Measurements from ENCODE around the gene CEP128.
A peak's percentile ranks its signal among the peaks of the same experiment; 100 is the strongest.

Gene CEP128

DNA sequence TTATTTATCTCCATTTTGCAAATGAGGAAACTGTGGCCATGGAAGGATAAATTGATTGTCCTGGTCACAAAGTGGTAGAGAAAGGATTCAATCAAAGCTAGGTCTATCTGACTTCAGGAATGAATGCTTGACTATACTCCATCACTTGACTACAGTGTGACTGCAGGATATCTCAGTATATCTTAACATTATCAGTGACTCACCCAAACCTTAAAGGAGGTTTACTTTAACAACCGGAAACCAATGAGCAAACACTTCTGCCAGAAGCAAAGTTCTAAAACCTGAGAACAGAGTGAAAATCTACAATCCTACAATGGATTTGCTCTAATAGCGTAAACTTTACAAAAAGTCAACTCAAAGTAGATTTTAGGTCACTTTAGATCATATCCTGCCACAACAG, 277.0 kb downstream of the CEP128 start:
- no peak for DNase-seq (ENCODE audit: low read depth)

DNA sequence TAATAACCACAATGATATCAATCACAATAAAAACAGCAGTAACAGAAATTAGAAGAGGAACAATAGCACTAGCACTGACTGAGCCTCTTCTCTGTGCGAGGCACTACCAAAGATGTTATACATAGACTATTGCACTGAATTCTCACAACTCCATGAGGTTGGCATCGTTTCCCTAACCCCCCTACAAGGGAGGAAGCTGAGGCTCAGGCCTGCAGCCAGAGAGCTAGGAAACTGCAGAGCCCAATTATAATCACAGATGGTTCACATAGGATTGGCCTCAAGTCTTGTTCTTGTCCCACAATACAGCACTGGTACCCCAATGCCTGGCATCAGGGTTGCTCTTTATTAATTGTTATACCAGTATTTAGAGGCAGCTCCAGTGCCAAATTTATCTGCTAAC, 278.0 kb downstream of the CEP128 start:
- no peak for DNase-seq (ENCODE audit: low read depth)

DNA sequence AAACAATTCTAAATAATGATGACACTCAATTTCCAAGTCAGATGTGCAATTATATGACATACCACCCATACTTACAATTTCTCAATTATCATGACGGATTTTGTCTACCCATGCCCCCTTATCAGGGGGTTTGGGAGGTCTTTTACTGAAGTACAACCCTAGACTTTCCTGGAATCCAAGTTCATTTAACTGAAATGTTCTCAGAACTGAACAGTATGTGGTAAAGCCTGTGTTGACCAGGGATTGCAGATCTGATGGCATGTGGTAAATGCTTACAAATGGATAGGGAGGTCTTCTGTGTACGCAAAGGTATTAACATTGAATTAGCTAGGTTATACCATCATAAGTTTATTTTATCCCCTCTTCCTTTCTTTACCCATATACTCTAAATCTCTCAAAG, 281.8 kb downstream of the CEP128 start:
- no peak for DNase-seq (ENCODE audit: low read depth)

DNA sequence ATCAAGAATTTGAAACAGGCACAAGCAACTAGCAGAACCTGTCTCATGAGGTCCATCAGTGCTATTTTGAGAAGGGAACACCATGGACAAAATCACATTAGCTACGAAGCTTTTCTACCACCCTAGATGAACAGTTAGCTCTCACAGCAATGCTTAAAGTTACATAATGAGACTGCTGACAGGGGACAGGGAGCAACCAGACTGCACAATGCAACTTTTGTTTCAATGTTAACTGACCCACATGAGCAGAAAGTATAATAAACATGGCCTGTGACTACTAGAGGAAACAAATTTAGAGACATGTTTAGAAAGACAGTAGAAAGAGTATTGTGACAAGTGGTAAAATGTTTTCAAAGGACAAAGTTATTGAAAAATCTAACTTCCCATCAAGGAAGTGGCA, 282.8 kb downstream of the CEP128 start:
- DNase-seq (ENCODE audit: low read depth): no peak

DNA sequence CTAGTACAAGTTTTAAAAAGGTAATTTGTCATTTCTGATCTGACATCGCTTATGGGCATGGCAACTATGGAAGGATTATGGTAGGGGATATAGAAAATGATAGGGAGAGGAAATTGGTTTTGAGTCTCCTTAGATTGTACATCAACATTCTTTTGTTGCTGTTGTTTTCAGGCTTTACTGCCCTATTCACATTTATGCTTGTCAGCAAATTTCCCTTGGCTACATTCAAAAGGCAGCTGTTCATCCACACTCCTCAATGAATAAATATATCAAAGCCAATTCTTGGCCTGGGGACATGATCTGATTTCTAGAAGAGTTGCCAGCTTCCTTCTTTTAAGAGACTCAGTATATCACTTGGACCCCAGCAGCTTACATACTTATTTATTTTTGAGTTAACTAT, 283.4 kb downstream of the CEP128 start:
- no peak for DNase-seq (ENCODE audit: low read depth)

DNA sequence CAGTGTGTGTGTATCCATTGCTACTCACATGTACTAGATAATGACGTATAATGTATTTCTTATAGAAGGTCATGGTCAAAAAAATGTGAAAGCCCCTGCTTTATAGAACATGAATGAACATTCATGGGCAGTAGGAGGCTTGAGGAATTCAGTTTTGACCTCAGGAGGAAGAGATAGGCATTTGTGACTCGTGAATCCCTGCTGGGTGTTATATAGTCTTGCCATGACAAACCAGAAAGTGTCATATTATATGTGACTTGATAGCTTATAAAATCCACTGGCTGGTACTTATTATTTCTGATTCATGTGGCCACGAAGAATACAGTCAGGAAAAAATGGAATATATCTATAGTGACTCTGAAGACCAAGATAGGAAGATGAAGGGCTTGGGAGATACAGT, 287.6 kb downstream of the CEP128 start:
- DNase-seq (ENCODE audit: low read depth): no peak

DNA sequence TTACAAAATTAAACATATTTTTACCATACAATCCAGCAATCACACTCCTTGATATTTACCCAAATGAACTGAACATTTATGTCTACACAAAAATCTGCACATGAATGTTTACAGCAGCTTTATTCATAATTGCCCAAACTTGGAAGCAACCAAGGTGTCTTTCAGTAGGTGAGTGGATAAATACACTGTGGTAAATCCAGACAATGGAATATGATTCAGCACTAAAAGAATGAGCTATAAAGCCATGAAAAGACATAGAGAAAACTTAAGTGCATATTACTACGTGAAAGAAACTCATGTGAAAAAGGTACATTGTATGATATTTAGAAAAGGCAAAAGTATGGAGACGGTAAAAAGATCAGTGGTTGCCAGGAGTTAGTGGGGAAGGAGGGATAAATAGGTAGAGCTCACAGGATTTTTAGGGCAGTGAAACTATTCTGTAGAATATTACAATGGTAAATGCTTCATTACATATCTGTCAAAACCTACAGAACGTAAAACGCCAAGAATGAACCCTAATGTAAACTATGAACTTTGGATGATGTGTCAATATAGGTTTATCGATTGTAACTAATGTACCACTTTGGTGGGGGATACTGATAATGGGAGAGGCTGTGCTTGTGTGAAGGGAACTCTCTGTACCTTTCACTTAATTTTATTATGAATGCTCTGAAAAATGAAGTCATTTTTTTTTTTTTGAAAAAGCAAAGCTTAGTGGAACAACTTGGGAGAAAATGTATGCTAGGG, 295.7 kb downstream of the CEP128 start:
- DNase-seq (ENCODE audit: low read depth): no peak

DNA sequence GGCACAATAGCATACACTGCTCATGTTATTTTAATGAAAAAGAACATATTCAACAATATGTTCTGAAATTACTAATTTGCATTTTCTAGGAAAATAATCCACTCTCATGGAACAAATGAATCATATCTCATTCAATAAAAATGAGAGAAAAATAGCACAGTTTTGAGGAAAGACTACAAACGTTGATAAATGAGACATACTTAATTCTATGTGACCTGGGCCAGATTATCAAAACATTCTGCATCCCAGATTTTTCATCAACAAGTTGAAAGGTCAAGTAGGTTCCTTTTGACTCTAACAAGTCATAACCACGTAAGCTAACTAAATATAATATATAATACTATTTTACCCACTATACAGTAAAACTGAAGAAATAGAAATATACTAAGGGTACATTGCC, 296.7 kb downstream of the CEP128 start:
- DNase-seq (ENCODE audit: low read depth): no peak

DNA sequence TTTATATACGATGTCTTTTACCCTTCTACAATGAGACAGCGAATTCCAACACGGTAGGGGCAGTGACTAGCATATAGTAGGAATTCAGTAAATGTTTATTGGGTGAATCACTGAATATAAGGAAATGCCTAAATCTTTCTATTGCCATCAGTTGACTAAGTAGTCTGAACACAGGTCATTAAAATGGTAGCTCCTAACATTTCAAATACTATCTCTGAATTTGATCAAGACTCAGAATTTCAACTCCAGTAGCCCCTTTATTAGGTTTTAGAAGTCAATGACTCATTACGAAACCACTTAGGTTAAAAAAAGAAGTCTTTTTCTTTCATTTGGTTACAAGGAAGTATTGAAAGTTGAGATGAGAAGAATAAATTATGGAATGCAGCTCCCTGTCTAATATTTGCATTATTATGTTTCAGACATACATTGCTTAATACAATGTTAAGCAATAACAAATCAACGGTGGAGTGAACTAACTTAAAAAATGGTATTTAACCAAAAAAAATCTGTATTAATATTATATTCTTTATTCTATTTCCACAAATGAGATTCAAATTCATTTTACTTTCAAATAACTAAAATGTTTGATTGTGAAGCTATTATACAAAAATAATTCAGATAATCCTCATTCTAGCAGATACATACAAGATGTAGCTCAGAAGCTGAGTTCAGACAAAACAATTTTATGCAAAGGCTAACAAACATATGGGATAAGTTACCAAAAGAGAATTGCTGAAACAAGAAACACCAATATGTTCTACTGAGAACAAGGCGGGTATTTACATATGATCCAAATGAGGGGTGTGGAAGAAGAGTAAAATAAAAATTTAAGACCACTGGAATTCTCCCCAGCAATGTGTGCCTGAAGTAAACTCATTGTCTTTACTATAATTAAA, 302.7 kb downstream of the CEP128 start:
- DNase-seq (ENCODE audit: low read depth): no peak

DNA sequence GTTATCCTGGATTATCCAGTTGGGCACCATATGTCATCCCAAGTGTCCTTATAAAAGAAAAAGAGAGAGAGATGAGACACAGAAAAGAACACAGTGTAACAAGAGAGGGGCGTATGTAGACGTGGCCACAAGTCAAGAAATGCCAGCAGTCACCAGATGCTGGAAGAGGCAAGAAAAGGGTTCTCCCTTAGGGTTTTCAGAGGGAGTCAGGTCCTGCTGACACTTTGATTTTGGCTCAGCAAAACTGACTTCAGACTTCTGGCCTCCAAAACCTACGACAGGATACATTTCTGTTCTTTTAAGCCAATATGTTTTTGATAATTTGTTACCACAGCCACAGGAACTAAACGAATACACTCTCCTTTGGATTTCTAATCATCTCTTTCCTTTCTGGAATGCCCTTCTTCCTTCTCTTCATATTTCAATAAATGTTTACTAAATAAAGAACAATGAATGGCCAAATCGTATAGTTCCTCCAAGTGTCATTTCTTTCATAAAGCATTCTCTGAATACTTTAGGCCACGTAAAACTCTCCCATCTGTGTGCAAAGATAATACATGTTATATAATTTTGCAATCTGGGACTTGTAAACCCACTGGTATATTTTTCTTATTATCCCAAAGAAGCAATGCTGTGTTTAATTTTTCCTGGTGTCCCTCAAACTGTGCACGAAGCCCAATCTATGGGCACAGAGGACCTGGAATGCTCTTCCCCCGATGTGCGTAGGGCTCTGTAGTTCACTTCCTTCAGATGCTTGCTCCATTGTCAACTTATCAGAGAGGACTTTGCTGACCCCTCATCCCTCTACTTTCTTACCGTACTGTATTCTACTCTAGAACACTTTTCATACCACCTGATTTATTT, 303.6 kb downstream of the CEP128 start:
- DNase-seq (ENCODE audit: low read depth): no peak

DNA sequence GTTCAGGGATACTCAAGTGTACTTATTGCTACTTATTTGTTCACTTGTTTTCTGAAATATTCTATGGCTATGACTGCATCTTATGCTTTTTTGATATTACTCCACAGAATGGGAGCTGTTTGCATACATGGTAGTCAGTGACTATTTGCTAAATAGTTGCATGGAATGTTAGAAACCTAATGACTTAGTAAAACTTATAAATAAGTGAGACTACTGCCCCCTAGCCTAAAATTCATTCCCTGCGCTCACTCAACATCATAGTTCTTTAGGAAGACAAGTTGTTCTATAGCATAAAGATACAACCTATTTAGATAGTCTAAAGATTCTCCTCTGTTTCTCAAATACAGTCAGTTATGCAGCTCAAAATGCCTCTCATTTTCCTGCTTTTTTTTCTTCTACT, 305.5 kb downstream of the CEP128 start:
- no peak for DNase-seq (ENCODE audit: low read depth)

DNA sequence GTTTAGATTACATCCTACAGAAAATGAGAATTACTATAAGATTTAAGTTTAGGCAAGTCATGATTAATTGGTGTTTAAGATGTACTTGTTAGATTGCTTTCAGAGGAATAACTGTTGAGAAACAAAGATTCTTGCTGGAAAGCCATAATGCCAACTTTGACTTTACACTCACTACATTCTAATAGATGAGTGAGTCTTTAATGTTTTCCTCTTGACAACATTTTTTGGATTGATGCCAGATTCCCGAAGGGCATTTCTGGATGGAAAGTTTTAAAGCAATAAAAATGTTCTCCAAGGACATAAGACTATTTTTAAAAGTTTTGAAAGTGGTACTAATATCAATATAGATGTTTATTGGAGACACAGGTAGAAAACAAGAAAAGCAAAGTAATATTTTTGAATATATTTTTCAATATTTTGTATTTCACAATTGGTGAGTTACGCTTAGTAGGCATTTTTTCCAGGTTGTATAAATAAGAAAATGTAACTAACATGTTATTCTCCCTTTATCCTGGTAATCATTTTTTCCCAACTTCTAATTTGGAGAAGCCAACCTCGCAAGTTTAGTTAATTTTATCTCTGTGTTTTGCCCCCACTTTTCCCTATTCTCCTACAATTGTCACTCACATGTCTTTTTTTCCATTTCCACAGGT, 307.3 kb downstream of the CEP128 start:
- no peak for DNase-seq (ENCODE audit: low read depth)

DNA sequence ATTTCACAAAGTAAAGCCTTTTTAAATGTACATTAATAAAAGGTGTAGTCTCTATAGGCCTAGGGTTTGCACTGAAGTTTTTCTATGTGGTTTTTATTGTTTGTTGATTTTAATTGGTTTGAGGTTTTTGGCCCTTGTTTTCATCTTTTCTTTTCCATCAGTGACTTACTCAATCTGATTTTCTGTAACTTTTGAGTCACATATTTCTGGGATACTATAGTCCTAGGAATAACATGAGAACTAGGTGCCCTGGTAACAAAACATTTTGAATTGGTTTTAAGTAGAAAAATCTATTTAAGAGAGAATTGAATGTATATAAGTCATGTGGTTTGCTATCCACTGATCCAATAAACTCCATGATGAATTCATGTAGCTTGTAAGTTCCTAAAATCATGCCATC, 311.9 kb downstream of the CEP128 start:
- no peak for DNase-seq (ENCODE audit: low read depth)

DNA sequence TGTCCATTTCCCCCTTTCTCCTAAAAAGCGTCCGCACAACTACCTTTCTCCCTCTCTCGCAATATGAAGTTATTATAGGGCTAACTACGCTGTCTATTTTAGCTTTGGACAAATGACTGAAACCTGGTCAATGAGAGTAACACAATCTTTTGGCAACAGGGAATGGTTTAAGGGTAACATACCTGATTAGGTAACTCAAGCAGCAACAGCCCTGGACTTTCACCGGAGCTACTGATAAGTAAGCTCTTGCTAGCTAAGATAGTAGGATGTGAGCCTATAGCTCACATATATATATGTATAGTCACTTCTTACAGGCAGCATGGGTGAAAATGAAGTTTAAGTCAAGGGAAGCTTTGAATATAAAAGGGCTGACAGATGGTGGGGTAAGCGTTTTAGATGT, 313.0 kb downstream of the CEP128 start:
- no peak for DNase-seq (ENCODE audit: low read depth)

DNA sequence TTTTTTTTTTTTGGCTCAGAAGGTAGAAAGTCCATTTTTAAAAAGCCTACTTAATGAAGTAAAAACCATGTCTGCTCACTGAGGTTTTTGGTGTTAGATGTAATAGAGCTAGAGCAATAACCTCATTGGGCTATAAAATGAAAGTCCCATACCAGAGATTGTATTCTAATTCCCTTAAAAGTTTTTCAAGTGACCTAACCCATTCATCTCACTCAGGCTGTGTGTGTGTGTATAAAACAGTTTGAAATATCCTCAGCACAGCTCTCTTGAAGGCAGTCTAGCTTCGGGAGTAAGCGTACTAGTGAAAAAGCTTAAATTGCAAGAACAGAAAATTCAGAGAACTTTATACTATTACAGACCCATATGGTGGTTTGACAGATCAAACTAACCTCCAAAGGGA, 313.8 kb downstream of the CEP128 start:
- no peak for DNase-seq (ENCODE audit: low read depth)

DNA sequence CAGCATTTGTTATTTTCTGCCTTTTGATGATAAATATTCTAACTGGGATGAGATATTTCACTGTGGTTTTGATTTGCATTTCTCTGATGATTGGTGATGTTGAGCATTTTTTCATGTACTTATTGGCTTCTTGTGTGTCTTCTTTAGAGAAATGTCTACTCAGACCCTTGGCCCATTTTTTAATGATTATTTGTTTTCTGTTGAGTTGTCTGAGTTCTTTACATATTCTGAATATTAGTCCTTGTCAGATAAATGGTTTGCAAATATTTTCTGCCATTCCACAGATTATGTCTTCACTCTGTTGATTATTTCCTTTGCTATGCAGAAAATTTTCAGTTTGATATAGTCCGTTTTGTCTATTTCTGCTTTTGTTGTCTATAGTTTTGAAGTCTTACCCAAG, 317.0 kb downstream of the CEP128 start:
- peak; percentile 59 for DNase-seq (ENCODE audit: low read depth)

DNA sequence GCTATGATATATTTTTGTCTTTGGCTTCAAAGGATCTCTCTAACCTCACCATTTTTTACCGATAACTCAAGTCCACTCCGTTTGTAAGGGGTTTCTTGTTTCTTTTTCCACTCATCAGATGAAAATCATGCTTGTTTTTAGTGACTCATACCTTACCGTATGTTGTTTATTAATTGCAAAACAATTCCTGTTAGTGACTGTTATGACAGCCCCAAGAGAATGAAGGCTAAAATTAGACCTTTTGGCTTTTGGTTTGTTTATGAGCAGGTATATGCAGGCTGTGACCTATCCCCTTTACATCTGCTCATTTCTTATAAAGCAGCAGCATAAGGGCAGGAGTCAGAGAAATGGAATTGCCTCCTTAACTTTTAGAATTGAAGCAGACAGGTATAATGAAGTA, 319.8 kb downstream of the CEP128 start:
- DNase-seq (ENCODE audit: low read depth): peak; percentile 55

DNA sequence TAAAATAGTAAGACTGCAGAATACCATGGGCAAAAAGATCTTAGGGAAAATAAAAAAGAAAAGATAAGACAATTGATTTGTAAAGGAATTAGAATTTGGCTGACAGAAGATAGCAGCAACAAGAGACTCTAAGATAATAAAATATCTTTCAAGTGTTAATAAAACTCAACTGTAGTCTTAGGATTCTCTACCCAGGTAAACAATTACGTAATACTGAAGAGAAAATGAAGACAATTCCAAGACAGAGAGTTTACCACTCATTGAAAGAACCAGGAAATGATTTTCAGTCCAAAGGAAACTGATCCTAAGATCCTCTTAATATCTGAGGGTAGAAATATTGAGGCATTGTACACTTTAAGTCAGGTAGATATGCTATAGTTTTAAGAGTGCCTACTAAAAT, 321.1 kb downstream of the CEP128 start:
- DNase-seq (ENCODE audit: low read depth): no peak

DNA sequence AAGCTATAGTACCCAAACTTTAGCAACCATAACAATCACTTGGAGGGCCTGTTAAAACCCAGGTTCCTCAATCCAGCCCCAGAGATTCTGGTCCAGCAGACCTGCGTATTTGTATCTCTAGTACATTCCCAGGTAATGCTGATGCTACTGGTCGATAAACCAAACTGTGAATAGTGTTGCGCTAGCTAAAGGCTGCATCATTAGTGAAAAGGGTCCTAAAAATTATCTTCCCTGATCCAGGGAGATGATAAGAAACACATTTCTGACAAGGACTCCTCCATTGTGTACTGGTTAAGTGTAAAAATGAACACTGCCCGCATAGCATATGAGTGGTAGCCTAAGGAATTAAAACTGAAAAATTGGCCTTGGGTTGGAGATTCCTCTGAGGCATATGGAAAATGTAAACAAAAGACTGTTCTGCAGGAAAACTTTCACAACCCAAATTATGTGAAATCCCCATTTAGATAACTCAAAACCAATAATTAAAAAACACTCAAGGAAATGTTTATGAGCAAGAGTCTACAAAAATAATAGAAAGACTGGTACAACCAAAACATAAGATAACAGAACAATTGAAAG, 322.7 kb downstream of the CEP128 start:
- DNase-seq (ENCODE audit: low read depth): no peak

DNA sequence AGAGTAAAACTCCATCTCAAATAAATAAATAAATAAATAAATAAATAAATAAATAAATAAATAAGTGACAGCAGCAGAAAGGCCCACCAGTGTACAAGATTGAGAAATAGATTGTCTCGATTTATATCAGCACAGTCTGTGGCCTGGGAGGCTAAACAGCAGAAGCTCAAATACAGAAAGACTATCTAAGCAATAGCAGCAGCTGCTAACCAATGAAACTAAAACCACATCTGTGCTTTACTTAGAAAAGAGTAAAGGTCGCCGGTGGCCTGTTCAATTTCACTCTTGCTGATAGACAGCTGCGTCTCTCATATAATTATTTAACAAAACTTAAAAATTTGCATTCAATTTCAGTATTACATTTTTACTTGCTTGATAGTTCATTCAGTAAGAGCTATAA, 325.7 kb downstream of the CEP128 start:
- no peak for DNase-seq (ENCODE audit: low read depth)

DNA sequence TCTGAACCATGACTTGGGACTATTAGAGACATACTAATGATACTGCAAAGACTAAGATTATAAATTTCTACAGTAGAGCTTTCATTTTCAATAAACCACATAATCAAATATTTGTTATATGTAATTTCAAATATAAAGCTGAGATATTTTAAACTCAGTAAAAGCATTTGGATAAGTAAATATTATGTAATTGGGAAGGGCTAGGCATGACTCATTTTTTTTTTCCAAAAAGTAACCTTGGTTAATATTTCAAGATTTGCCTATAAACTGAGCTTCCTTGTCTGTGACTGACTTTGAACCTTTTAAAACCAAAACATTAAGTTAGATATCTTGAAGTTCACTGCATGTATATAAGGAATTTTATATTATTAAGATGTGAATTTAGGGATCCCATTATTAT, 332.5 kb downstream of the CEP128 start:
- no peak for DNase-seq (ENCODE audit: low read depth)

DNA sequence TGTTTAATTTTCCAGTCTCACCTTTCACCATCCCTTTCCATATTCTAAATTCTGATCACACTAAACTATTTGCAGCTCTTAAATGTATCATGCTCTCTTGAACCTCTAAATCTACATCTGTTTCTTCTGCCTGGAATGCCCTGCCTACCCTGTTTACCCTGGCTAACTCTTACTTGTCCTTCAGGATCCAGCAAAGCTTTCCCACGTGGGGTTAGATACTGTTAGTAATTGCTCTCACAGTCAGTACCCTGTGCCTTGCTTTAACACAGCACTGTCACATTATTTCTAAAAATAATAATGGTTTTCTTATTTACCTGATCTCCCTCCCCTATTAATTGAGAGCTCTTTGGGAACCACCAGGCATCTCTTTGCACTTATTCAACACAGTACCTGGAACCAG, 333.0 kb downstream of the CEP128 start:
- no peak for DNase-seq (ENCODE audit: low read depth)
